GM18508 (cell line): Measurements from ENCODE around the gene SRSF10.
"Not testable (repeated sequence)": the region's sequence is repeated elsewhere in the genome, so short reads cannot be mapped to it uniquely, and the experiment has no call there.

Experiments
- ATAC-seq: cut with Tn5 transposase; IDR thresholded peaks from one replicate; pipeline ENCODE4 v1.9.1; 2021; ENCODE audit warnings: moderate number of reproducible peaks; ENCODE audit not compliant: insufficient read depth, unreplicated experiment

SRSF10 gene

DNA sequence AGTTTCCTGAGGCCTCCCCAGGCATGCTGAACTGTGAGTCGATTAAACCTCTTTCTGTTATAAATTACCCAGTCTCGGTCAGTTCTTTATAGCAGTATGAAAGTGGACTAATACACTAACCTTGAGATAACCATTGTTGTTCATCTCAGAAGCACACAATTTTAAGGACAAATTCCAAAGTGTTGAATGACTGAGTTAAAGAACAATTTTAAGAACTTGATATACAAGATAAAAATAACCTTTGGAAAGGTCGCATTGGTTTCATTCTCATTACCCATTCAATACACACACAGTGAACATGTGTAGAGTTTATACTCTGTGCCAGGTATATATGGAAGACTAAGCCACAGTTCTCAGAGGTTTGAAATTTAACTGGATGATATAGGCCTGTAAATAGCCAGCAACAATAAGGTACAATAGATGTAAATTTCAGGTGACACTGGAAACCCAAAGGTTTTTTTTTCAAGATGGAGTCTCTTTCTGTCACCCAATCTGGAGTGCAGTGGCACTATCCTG lies 19.1 kb upstream of the SRSF10 start:
- ATAC-seq, result no peak

DNA sequence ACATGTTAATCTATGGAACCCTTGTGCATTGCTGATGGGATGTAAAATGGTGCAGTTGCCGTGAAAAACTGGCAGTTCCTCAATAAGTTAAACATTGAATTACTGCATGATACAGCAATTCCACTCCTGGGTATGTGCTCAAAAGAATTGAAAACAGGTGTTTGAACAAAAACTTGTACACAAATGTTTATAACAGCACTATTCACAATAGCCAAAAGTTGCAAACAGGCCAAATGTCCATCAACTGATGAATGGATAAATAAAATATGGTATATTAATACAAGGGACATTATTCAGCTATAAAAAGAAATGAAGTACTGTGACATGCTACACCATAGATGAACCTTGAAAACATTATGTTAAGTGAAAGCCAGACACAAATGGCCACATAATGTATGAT lies 17.7 kb upstream of the SRSF10 start:
- ATAC-seq, result no peak

DNA sequence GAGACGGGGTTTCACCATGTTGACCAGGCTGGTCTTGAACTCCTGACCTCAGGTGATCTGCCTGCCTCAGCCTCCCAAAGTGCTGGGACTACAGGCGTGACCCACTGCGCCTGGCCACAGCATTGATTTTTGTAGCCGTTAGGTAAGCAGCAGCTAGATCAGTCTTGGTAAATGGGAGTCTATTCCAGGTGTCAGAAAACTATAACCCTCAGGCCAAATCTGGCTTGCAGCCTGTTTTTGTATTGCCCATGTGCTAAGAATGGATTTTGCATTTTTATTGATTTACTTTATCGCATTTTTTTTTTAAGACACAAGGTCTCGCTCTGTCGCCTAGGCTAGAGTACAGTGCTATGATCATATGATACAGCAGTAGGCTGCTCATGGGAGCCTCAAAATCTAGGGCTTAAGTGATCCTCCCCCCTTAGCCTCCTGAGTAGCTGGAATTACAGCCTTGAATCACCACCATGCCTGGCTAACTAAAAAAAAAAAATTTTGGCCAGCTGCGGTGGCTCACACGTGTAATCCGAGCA lies 16.6 kb upstream of the SRSF10 start:
- no peak for ATAC-seq

DNA sequence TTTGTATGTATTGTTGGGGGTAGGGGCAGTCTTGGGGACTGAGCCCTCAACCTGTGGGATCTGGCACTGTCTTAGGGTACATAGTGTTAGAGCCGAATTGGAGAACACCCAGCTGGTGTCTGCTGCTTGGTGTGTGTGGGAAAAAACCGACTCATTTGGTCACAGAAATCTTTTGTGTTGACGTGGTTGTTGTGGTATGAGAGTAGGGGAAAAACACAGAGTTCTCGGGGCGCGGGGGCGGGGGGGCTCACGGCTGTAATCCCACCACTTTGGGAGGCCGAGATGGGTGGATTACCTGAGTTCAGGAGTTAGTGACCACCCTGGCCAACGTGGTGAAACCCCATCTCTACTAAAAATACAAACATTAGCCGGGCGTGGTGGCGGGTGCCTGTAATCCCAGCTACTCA lies 15.3 kb upstream of the SRSF10 start:
- ATAC-seq, result no peak

DNA sequence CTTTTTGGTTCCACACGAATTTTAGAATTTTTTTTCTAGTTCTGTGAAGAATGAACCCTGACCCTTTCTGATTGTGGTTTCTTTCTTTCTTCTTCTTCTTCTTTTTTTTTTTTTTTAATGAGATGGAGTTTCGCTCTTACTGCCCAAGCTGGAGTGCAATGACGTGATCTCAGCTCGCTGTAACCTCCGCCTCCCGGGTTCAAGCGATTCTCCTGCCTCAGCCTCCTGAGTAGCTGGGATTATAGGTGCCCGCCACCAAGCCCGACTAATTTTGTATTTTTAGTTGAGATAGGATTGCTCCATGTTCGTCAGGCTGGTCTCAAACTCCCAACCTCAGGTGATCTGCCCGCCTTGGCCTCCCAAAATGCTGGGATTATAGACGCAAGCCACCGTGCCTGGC lies 11.9 kb upstream of the SRSF10 start:
- ATAC-seq, result not testable (repeated sequence)

DNA sequence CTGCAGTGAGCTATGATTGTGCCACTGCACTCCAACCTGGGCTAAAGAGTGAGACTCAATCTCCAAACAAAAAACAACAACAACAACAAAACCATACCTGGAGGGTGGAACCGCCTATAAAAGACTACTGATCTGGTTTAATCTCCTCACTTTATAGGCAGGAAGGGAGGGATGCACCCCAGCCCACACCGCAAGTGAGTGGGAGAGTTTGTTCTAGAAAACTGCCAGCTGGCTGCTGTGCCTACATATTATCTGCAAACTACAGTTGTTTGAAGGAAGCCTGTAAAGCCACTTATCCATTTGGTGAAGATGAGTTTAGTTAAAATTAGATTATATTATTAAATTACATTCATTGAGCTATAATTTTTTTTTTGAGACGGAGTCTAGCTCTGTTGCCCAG lies 9.1 kb upstream of the SRSF10 start:
- ATAC-seq, result no peak

DNA sequence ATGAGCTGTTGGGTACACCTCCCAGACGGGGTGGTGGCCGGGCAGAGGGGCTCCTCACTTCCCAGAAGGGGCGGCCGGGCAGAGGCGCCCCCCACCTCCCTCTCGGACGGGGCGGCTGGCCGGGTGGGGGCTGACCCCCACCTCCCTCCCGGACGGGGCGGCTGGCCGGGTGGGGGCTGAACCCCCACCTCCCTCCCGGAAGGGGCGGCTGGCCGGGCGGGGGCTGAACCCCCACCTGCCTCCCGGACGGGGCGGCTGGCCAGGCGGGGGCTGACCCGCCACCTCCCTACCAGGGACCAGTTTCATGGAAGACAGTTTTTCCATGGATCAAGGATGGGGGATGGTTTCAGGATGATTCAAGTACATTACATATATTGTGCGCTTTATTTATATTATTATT lies 6.9 kb upstream of the SRSF10 start:
- not testable (repeated sequence) for ATAC-seq

DNA sequence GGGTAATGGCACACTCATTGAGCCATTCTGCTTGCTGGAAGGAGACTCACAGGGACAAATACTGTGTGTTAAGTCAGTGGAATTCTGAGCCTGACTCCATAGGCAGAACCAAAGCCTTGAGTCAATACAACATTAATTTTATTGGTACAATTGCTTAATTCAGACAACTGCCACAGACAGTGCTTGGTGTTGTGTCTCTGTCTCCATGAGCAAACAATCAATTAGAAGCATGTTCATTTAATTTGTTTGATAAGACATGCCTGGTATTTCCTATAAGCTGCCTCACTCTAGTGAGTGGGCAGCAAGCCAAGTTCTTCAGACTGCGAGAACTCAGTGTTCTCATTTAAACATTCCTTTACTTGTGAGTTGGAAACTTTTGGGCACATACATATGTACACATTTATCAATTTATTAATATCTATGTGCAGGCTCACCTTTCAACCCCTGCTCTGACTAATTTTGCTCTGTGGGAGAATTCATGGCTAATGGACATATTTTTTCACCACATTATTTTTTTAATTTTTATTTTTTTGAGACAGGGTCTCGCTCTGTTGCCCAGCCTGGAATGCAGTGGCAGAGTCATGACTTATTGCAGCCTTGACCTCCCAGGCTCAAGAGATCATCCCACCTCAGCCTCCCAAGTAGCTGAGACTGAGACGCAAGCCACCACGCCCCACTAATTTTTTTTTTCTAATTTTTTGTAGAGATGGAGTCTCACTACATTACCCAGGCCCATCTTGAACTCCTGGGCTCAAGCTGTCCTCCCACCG lies 4.5 kb upstream of the SRSF10 start:
- no peak for ATAC-seq

DNA sequence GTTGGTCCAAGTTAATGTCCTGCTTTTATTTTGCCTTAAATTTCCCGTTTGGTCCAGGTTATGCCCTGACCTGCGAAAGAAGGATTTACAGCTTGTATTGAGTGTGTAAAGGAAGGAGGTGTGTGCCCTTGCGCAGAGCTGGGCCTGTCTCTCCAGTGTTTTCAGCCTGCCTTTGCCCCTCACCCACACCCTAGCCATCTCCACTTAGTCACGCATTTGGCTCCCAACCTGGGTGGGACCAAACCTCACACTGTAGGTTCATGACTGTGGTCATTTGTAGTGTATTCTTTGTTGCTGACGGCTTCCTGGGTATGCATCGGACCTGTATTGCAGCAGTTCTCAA lies 572 bp upstream of the SRSF10 start:
- no peak for ATAC-seq

DNA sequence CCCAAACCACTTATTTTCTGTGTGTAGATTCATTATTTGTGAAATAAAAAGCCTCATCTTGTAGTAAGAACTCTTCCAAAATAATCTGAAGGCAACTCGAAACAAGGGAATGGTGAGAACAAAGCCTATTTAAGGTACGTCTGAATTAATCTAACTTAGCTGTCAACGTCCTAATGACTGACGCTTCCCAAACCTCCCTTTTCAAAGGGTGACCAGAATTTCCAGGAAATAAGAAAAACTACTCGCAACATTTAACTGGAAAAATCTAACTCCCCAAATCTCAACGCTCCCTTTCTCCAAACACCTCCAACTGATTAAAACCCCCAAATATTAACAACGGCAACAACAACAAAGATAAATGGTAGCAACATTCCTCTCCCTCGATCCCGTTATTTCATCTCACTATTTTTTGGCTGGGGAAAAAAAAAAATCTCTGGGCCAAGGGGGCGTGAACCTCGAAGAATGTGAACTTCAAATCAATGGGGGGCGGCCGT lies 693 bp downstream of the SRSF10 start:
- no peak for ATAC-seq

DNA sequence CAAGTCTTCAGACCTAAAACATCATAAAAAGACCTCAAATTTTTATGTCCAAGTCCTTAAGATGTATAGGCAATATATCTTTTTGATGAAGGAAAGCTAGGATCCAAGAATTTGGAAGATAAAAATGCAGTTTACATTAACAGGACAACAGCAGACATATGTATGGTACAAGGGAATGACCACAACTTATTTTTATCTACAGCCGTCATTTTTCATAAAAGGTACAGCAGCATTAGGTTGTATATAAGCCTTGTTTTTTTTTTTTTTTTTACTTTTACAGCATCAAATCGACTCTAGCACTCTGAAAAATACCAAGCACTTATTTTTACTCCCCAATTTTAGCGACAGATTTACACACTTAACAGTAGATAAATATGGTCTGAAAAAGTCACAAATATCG lies 1.3 kb downstream of the SRSF10 start:
- no peak for ATAC-seq

DNA sequence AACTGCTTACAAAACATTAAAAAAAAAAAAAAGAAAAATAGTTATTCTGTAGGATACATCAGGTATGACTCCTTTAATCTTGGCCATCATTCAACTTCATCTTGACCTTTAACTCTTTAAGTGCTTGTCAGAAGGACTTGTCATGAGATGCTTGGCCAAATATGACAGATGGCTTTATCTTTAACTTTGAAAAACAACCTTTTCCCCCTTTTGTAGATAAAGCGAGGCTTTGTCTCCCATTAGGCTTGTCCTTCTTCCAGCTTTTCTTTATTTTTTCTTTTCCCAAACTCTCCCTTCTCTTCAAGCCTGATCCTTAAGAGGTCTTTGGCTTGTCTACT lies 2.3 kb downstream of the SRSF10 start:
- no peak for ATAC-seq

DNA sequence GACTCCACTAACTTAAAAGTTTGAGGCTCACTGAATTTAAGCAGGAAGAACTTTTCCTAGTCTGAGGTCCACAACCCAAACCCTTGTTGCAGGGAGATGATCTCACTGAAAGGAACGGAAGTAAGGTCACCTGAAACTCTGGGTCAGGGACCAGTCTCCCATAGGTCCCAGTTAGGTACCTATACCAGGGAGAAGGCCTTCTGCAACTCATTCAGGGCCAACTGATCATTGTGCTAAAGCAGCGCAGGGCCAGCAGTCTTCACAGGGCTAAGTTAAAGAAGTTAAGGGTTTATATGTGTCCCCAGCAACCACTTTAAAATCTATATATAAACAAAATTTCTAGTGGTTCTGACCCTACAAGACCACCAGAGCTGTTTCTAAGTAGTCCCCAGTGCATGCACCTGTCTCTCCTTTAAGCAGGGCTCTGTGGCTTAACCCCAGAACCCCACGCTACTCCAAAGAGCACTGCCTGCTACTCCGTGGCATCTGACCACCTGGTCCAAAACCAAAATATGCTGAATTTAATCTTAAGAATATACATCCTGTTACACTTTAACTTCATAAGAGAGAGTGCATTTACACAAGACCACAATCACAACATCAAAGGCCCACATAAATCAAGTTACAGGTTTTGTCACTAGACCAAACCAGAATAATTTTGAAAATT lies 2.8 kb downstream of the SRSF10 start:
- no peak for ATAC-seq

DNA sequence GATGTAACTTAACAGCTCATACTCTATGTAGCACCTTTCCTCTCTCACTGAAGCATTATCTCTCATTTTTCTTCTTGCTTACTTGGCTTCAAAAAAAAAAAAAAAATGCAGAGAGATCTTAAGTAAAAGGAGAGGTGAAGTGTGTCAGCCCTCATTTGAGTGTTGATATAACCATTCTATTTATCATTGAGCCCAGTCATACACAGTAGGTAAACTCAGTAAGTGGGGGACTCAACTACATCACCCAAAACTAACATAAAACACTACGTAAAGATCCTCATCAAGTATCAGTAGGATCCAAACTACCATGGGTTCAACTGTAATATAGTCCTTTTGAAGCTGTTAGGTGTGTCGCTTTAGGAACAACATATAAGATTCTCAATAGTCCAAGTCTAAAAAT lies 12.3 kb downstream of the SRSF10 start:
- no peak for ATAC-seq

DNA sequence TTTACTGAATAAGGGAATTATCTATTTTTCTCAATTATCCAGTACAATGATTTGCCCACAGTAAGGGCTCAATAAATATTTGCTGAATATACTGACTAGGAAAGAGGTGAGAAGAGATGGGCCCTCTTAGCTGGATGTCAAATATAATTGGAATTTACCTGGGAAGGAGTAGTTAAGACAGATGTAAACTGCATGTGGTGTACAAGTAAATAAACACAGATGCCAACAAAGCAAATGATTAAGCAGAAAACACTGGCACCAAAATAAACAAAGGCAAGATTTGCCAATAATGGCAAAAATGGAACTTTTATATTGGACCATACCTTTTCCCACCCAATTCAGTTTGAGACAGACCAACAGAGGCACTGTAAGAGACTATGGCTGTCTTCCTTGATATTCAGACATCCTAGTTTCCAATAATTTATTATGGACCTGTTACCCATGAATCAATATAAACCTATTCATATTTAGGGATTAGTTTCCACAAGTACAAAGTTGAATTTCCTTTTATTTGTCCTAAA lies 13.1 kb downstream of the SRSF10 start:
- no peak for ATAC-seq

DNA sequence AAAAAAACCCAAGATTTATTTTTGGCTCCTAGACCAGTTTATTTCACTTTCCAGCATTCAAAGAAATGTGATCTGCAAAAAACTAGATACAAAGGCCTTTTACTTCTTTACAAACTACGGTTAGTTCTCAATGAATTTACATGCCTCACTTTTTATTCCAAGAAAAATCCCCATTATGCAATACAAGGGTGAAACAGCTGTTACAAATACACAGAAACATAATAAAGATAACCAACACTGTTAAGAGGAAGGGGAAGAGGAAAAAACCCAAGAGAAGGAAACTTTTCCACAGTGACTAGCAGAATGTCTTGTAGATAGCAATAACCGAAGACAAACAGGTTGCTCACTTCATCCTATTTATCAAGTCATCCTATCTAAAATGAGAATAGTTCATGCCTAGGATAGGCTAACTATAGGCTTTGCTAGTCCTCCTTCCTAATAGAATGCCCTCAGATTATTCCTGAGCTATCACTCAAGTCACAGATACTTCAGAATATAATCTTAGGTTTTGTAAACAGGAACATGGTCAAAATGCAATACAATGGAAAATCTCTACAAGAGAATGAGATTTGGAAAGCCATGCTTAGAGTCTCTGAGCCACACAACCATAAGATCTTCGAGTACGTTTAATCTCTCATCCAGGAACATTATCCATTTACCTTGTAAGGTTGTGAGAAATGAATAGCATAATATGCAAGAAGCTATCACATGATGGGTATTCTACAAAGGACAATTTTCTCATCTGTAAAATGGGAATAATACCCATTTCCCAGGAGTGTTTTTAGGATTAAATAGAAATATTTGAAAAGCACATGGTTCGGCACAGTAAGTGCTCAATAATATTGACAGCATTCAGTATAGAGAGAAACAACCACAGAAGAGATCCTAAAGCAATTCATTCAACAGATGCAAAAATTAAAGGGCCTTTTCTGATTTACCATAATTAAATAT lies 15.1 kb downstream of the SRSF10 start:
- no peak for ATAC-seq

DNA sequence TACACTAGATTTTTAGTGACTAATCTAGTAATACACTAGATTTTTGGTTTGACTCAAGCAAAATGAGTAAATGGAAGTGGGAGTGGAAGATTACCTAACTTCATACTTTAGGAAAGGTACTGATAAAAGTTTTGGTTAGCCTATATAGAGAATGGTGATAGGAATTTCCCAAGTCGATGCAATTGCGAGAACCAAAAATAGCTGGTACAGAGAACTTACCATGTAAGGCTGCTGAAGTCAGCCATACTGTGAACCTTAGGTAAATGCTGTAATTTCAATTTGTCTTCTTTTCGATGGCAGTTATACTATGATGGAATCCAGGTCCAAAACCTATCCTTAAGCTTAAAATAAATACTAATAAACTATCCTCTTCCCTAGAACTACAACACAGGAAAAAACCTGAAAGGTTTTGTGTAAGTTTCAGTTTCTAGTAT lies 15.9 kb downstream of the SRSF10 start:
- no peak for ATAC-seq

DNA sequence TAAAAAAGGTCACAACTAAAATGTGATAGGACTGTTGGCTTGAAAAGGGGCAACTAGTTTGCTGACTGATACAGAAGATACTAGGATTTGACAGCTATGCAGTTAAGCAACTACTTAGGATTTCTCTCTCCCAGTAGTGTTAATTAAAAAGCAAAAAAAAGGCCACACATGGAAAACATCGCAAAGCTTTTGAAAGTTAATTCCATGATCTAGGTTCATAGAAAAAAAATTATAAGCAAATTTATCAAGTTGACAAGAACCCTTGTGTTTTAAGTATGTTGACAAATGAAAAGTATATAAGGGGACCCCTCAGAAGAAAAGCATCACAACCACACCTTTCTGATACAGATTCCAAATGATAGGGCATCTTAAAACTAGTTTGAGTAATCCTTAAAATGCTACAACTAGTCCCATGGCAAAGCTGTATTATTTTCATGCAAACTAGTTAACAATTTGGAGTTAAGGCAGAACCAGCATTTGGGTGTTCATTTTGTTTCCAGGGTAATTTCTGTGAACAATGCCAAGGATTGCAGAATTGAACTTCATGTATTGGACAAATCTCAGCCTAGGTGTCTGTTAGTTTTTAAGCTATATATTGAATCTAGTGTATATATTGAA lies 16.4 kb downstream of the SRSF10 start:
- ATAC-seq, result no peak

DNA sequence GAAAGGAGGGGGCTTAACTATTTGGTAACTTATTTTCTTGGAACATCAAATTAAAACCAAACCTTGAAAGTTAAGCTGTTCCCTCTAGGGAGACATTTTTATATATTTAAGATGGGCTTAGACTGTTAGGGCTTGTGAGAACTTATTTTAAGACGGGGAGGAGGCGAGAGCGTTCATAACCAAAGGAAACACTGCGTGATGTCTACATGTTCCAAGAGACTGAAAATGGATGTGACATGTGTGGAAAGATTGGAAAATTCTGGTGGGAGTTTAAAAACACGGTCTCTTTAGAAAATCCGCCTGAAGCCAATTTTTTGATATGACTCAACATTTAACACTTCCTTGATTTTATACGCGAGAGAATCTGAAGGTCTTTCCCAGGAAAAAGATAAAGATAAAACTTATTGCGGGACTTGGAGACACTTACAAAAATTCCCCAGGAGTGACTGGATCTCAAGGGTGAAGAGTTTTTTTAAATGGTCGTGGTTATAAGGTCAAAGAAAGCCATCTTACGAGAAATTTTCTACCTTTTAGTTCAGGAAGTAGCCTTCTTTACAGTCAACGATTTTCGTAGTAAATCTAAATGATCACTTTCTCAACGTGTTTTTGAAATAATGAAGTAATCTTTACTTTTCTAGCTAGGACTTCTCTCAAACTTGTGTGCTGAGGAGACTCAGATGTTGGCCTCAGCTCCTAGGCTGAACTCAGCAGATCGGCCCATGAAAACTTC lies 19.7 kb downstream of the SRSF10 start:
- no peak for ATAC-seq
